OCI-LY7 (cell line): ENCODE measurements around the gene IP6K3. TPM values are rescaled to one million over a fixed set of nuclear protein-coding genes. Genes with fewer than 3 reads are reported as not detected.

Experiments used
- BruUV-seq: library from RNA; stranded (reverse); fragments of 400-500 nt; replicated peaks from 2 replicates; lab custom pipeline; 2021; lab: Mats Ljungman, UMichigan
- CTCF ChIA-PET: fragments of 300-600 bp; sonication (Branson Sonifier 250); formaldehyde crosslinking; loops from one replicate; lab custom pipeline; 2022; ENCODE audit warnings: antibody characterized with exemption; ENCODE audit not compliant: unreplicated experiment; lab: Charles Lee
- POLR2A ChIA-PET: fragments of 300-600 bp; sonication (Branson Sonifier 250); formaldehyde crosslinking; loops from one replicate; lab custom pipeline; 2022; ENCODE audit warnings: antibody characterized with exemption; lab: Charles Lee
- DNase-seq: peaks from one replicate; pipeline ENCODE4 v3.0.0-alpha.2; 2015; ENCODE audit warnings: low spot score
- H2AFZ ChIP-seq: fragments of 200-600 bp; sonication (generic), shearing (Covaris generic); 2 replicates; pipeline ENCODE4 v1.6.1; 2014; ENCODE audit warnings: mild to moderate bottlenecking, antibody characterized with exemption, low read length, moderate library complexity
- H3K27ac ChIP-seq: fragments of 200-600 bp; sonication (generic); 2 replicates; pipeline ENCODE4 v1.5.1; 2014; ENCODE audit warnings: mixed run types, low read depth, mild to moderate bottlenecking, moderate library complexity, low read length, inconsistent platforms; ENCODE audit not compliant: poor library complexity, severe bottlenecking
- H3K36me3 ChIP-seq: fragments of 200-600 bp; sonication (generic); 2 replicates; pipeline ENCODE4 v1.6.1; 2014; ENCODE audit warnings: mild to moderate bottlenecking, antibody characterized with exemption, low read length, moderate library complexity, mixed read lengths; ENCODE audit not compliant: insufficient read depth
- H3K4me1 ChIP-seq: fragments of 200-600 bp; sonication (generic); 2 replicates; pipeline ENCODE4 v1.5.1; 2014; ENCODE audit warnings: mild to moderate bottlenecking, low read length; ENCODE audit not compliant: insufficient read depth, poor library complexity, severe bottlenecking
- H3K4me2 ChIP-seq: fragments of 200-600 bp; sonication (generic); 2 replicates; pipeline ENCODE4 v1.6.1; 2014; ENCODE audit warnings: mild to moderate bottlenecking, low read length
- H3K4me3 ChIP-seq: fragments of 200-600 bp; sonication (generic); 2 replicates; pipeline ENCODE4 v1.5.1; 2014; ENCODE audit warnings: mild to moderate bottlenecking, low read depth, low read length; ENCODE audit not compliant: poor library complexity, severe bottlenecking
- H3K79me2 ChIP-seq: fragments of 200-600 bp; sonication (generic); 2 replicates; pipeline ENCODE4 v1.6.1; 2016; ENCODE audit warnings: low read depth, mild to moderate bottlenecking, low read length, moderate library complexity, mixed read lengths; ENCODE audit not compliant: insufficient read depth
- H3K9me2 ChIP-seq: fragments of 200-600 bp; sonication (generic); 2 replicates; pipeline ENCODE4 v1.6.1; 2016; ENCODE audit warnings: mild to moderate bottlenecking, low read length, mixed read lengths; ENCODE audit not compliant: insufficient read depth
- H3K9me3 ChIP-seq: fragments of 200-600 bp; sonication (generic); 2 replicates; pipeline ENCODE4 v1.6.1; 2014; ENCODE audit warnings: mild to moderate bottlenecking, mixed run types, low read length, mixed read lengths
- H4K20me1 ChIP-seq: fragments of 200-600 bp; sonication (generic); 2 replicates; pipeline ENCODE4 v1.6.1; 2014; ENCODE audit warnings: mild to moderate bottlenecking, antibody characterized with exemption, low read length, moderate library complexity, mixed read lengths; ENCODE audit not compliant: insufficient read depth
- CTCF ChIP-seq: fragments of 200-600 bp; sonication (generic); conservative IDR thresholded peaks from 2 replicates; pipeline ENCODE4 v1.5.1; 2014; ENCODE audit warnings: mild to moderate bottlenecking, antibody characterized with exemption, low read length, moderate library complexity, mixed read lengths
- EZH2phosphoT487 ChIP-seq: fragments of 200-600 bp; sonication (generic); IDR thresholded peaks from 2 replicates; pipeline ENCODE4 v1.6.1; 2018; ENCODE audit warnings: low read depth, borderline replicate concordance, mild to moderate bottlenecking, mixed run types, antibody characterized with exemption, low read length, moderate library complexity, mixed read lengths
- intact Hi-C: fragments of 100-400 bp; cut with micrococcal nuclease; formaldehyde crosslinking; loops from one replicate; pipeline ENCODE4 v1.10.0; 2022; ENCODE audit not compliant: unreplicated experiment
- total RNA-seq, 2 experiments: library from RNA; depleted of rRNA in 1 of 2; stranded (reverse); fragments of >200 nt in 1 of 2; shearing (Covaris generic) in 1 of 2; gene quantifications; 2 replicates each; pipeline ENCODE4 v1.2.3, GENCODE V29; 2014 to 2022

Gene IP6K3
- total RNA-seq, 2 experiments from 2014 or later, result not detected

GRCh38 chr6:33688451-33689147 lies 58.1 kb downstream of the IP6K3 start:
- ChIA-PET POLR2A (no interaction called here), CTCF (no interaction called here)
- H2AFZ ChIP-seq, result no peak overlapping the region
- no peaks in the 10 kb centered on the region for H3K9me2 ChIP-seq
- H3K27ac ChIP-seq, result no peak overlapping the region
- H4K20me1 ChIP-seq, result no peaks in the 10 kb centered on the region
- H3K4me2 ChIP-seq, result no peak overlapping the region
- peaks cover 99% of the 10 kb centered on the region for H3K36me3 ChIP-seq
- no peaks in the 10 kb centered on the region for H3K9me3 ChIP-seq
- no peaks in the 10 kb centered on the region for H3K4me1 ChIP-seq
- DNase-seq, result no peak
- TF ChIP-seq EZH2phosphoT487 (no peak), CTCF (no peak)
- no TSS peak for BruUV-seq
- no peak overlapping the region for H3K4me3 ChIP-seq
- H3K79me2 ChIP-seq, result no peaks in the 10 kb centered on the region
- intact Hi-C loops, result no loop called here

GRCh38 chr6:33688006-33688405 lies 58.7 kb downstream of the IP6K3 start:
- intact Hi-C loops, result no loop called here
- Histone ChIP-seq H3K79me2 (no peaks in the 10 kb centered on the region), H3K9me3 (no peaks in the 10 kb centered on the region), H3K4me1 (no peaks in the 10 kb centered on the region), H3K36me3 (peaks cover 99% of the 10 kb centered on the region), H2AFZ (no peak overlapping the region), H4K20me1 (no peaks in the 10 kb centered on the region), H3K4me3 (no peak overlapping the region), H3K9me2 (no peaks in the 10 kb centered on the region), H3K4me2 (no peak overlapping the region), H3K27ac (no peak overlapping the region)
- POLR2A ChIA-PET, result no interaction called here
- no peak for DNase-seq
- BruUV-seq, result no TSS peak
- CTCF ChIA-PET, result no interaction called here
- no peak for TF ChIP-seq EZH2phosphoT487
- TF ChIP-seq CTCF, result no peak
